RWPE1 (cell line): ENCODE measurements around the gene PSMG4.
A peak's percentile ranks its signal among the peaks of the same experiment; 100 is the strongest.

Experiments
- CTCF ChIA-PET: fragments of 350-600 bp; sonication (Branson Sonifier 250); formaldehyde crosslinking; extraction: SDS; loops from one replicate; lab custom pipeline; 2021; lab: Yijun Ruan, JAX
- POLR2A ChIA-PET: fragments of 400-600 bp; formaldehyde crosslinking; extraction: SDS; loops from one replicate; lab custom pipeline; 2020; ENCODE audit warnings: antibody characterized with exemption; ENCODE audit not compliant: low non-redundant PET; lab: Yijun Ruan, JAX
- DNase-seq: peaks from one replicate; pipeline ENCODE4 v3.0.0; 2012; ENCODE audit warnings: low spot score
- H3K27ac ChIP-seq: fragments of 450-650 bp; 2 replicates; pipeline ENCODE4 v1.5.1; 2017
- CTCF ChIP-seq: fragments of 450-650 bp; conservative IDR thresholded peaks from 2 replicates; pipeline ENCODE4 v1.5.1; 2017; ENCODE audit warnings: low read depth, mild to moderate bottlenecking

PSMG4 gene

DNA sequence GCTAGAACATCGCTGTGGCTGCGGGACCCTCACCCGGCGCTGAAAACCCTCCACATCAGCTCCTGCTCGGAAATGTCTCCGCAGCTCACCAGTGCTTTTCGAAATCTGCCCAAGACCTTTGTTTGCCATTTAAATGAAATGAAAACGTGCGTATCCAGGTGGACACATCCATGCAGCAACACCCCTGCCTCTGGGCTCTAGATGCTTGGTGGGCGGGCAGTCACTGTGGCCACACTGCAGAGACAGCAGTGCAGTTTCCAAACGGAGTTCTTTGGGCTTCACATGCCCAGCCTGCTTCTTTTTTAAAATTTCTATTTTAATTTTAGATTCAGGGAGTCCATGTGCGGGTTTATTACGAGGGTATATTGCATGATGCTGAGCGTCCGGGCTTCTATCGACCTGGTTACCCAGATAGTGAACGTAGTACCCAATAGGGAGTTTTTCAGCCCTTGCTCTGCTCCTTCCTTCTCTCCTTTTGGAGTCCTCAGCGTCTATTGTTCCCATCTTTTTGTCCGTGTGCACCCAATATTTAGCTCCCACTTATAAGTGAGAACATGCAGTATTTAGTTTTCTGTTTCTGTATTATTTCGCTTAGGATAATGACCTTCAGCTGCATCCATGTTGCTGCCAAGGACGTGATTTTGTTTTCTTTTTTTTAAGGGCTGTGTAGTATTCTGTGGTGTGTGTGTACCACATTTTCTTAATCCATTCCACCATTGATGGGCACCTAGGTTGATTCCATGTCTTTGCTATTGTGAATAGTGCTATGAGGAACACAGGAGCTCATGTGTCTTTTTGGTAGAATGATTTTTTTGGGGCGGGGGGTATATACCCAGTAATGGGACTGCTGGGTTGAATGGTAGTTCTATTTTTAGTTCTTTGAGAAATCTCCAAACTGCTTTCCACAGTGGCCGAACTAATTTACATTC lies 26.5 kb upstream of the PSMG4 start:
- peak overlapping the region; percentile 82 for H3K27ac ChIP-seq
- POLR2A ChIA-PET: no interaction called here
- no peak for DNase-seq
- no peak for TF ChIP-seq CTCF
- CTCF ChIA-PET: interaction anchor here (1.6 kb wide), 1 partner anchor 12 kb away, joined by 6 read pairs; no protein-coding TSS in a partner anchor

DNA sequence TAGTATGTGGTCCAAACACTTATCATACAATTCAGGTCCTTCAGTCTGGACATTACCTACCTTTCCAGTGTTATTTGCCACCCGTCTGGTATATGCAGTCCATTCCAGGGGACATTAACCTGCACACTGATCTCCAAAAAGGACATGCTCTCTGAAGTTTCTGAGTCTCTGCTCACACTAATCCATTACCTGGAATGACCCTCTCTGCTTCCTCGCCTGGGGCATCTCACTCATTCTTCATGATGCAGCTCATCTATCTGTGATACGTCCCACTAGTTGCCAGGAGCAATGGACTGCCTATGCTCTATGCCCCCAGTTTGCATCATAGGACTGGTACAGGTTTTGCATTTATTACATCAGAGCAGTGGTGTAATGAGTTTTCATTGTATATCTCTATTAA lies 25.4 kb upstream of the PSMG4 start:
- CTCF ChIA-PET: interaction anchor here (0.6 to 0.9 kb wide), 2 partner anchors 18 to 619 kb away, joined by 4 to 6 read pairs; no protein-coding TSS in a partner anchor
- no peak for TF ChIP-seq CTCF
- DNase-seq: peak; percentile 23
- no peak overlapping the region for H3K27ac ChIP-seq
- POLR2A ChIA-PET: no interaction called here

- ChIA-PET POLR2A (no interaction called here), CTCF (interaction anchor here (0.5 to 0.9 kb wide), 3 partner anchors 15 to 618 kb away, joined by 3 to 6 read pairs (median 4); no protein-coding TSS in a partner anchor)
- no peak for DNase-seq
- H3K27ac ChIP-seq: no peak overlapping the region
- TF ChIP-seq CTCF: no peak
Measured at GRCh38 chr6:3233904-3234303, 24.8 kb upstream of the PSMG4 start.

- no peak overlapping the region for H3K27ac ChIP-seq
- CTCF ChIA-PET: no interaction called here
- POLR2A ChIA-PET: no interaction called here
- TF ChIP-seq CTCF: no peak
- DNase-seq: no peak
Measured at GRCh38 chr6:3235486-3235885, 23.3 kb upstream of the PSMG4 start.

- POLR2A ChIA-PET: no interaction called here
- CTCF ChIA-PET: no interaction called here
- H3K27ac ChIP-seq: no peak overlapping the region
- DNase-seq: no peak
- TF ChIP-seq CTCF: no peak
Measured at GRCh38 chr6:3236005-3236404, 22.7 kb upstream of the PSMG4 start.

DNA sequence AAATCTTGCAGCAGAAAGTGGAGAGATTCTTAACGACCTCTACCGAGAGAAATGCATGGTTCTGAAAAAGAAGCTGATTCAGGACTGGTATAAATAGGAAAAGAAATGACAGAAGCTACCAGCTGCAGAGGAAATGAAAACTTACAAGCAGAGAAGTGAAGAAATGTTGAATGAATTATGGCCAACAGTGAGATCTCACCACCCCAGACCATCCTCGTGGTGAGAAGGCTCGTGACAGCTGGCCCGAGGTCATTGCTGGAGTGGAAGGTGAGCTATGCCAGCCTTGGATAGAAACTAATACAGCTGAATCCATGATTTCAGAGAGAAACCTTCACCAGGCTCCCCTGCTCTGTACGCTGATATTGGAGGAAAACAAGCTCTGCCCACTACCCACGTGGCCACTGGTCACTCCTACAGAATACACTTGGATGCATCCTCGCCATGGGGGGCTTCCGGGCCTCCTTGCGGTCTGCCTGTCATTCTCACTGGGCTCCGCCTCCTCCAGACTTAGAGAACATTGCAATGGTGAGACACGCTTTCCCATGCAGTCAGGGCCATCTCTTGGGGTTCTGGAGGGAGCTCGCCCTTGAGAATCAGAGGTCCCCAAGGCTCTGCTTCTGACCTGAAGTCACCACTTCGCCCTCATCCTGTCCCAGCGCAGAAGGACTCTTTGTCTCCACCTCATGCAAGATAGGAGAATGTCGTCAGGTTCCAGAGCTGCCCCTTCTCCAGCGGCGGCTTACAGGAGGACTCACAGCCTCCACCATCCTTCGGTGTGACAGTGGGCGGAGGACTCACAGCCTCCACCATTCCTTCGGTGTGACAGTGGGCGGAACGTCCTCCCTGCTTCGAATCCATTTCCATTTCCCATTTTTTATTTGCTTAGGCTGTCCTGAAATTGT lies 20.7 kb upstream of the PSMG4 start:
- ChIA-PET POLR2A (interaction anchor here (0.6 kb wide), 1 partner anchor 23 kb away, joined by 4 read pairs; no protein-coding TSS in a partner anchor), CTCF (interaction anchor here (0.6 kb wide), 1 partner anchor 919 kb away, joined by 4 read pairs; no protein-coding TSS in a partner anchor)
- no peak for DNase-seq
- no peak for TF ChIP-seq CTCF
- H3K27ac ChIP-seq: no peak overlapping the region
